RWPE1 (cell line): ENCODE results near the gene BTRC.
"Not testable (repeated sequence)": the region's sequence is repeated elsewhere in the genome, so short reads cannot be mapped to it uniquely, and the experiment has no call there.

ENCODE experiments used
- CTCF ChIA-PET: fragments of 350-600 bp; sonication (Branson Sonifier 250); formaldehyde crosslinking; extraction: SDS; loops from one replicate; lab custom pipeline; 2021; lab: Yijun Ruan, JAX
- POLR2A ChIA-PET: fragments of 400-600 bp; formaldehyde crosslinking; extraction: SDS; loops from one replicate; lab custom pipeline; 2020; ENCODE audit warnings: antibody characterized with exemption; ENCODE audit not compliant: low non-redundant PET; lab: Yijun Ruan, JAX
- DNase-seq: peaks from one replicate; pipeline ENCODE4 v3.0.0; 2012; ENCODE audit warnings: low spot score
- H3K27ac ChIP-seq: fragments of 450-650 bp; 2 replicates; pipeline ENCODE4 v1.5.1; 2017
- CTCF ChIP-seq: fragments of 450-650 bp; conservative IDR thresholded peaks from 2 replicates; pipeline ENCODE4 v1.5.1; 2017; ENCODE audit warnings: low read depth, mild to moderate bottlenecking

BTRC gene

GRCh38 chr10:101411598-101411997 is 57.6 kb downstream of the BTRC start:
- POLR2A ChIA-PET: no interaction called here
- no peak for TF ChIP-seq CTCF
- CTCF ChIA-PET: interaction anchor here (0.7 kb wide), 1 partner anchor 30 kb away, joined by 4 read pairs; no protein-coding TSS in a partner anchor
- H3K27ac ChIP-seq: no peak overlapping the region
- no peak for DNase-seq

DNA sequence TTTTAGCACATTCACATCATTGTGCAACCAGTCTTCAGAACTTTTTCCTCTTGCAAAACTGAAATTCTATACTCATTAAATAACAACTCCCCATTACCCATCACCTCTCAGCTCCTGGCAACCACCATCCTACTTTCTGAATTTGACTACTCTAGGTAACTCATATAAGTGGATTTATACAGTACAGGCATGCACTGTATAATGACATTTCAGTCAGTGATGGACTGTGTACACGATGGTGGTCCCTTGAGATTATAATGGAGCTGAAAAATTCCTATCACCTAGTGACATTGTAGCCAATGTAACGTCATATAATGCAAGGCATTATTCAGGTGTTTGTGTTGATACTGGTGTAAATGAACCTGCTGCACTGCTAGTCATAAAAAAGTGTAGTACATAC is 60.1 kb downstream of the BTRC start:
- ChIA-PET POLR2A (interaction anchor here (0.6 kb wide), 1 partner anchor 33 kb away, joined by 3 read pairs; no protein-coding TSS in a partner anchor), CTCF (no interaction called here)
- no peak for DNase-seq
- H3K27ac ChIP-seq: no peak overlapping the region
- TF ChIP-seq CTCF: no peak

DNA sequence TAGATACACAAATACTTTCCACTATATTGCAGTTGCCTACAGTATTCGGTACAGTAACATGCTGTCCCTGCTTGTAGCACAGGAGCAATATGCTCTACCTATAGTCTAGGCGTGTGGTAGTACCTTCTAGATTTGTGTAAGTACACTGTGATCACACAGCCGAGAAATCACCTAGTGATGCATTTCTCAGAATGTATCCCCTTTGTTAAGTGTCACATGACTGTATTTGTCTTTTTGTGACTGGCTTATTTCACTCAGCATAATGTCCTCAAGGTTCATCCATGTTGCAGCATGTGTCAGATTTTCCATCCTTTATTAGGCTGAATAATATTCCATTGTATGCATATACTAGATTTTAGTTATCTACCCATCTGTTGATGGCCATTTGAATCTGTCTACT is 61.9 kb downstream of the BTRC start:
- ChIA-PET POLR2A (no interaction called here), CTCF (interaction anchor here (0.6 kb wide), 1 partner anchor 8 kb away, joined by 4 read pairs; no protein-coding TSS in a partner anchor)
- TF ChIP-seq CTCF: no peak
- no peak overlapping the region for H3K27ac ChIP-seq
- DNase-seq: no peak

GRCh38 chr10:101421967-101422366 is 68.0 kb downstream of the BTRC start:
- POLR2A ChIA-PET, H3K27ac ChIP-seq, DNase-seq, CTCF ChIA-PET: not testable (repeated sequence)

DNA sequence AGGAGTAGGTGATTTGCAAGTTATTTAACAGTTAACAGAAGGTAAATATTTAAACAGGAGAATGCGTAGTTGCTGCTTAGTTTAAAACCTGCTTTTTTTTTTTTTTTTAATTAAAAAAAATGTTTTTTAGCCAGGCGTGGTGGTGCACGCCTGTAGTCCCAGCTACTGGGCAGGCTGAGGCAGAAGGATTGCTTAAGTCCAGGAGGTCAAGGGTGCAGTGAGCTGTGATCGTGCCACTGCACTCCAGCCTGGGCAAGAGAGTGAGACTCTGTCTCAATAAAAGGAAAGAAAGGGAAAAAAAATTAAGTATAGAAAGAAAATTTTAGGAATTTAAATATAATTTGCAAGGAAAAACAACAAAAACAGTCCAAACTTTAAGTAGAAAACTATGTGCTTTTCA is 71.6 kb downstream of the BTRC start:
- DNase-seq: no peak
- no peak overlapping the region for H3K27ac ChIP-seq
- CTCF ChIA-PET: interaction anchor here (0.6 to 0.7 kb wide), 2 partner anchors 16 to 133 kb away, joined by 3 to 4 read pairs; no protein-coding TSS in a partner anchor
- TF ChIP-seq CTCF: no peak
- POLR2A ChIA-PET: no interaction called here

DNA sequence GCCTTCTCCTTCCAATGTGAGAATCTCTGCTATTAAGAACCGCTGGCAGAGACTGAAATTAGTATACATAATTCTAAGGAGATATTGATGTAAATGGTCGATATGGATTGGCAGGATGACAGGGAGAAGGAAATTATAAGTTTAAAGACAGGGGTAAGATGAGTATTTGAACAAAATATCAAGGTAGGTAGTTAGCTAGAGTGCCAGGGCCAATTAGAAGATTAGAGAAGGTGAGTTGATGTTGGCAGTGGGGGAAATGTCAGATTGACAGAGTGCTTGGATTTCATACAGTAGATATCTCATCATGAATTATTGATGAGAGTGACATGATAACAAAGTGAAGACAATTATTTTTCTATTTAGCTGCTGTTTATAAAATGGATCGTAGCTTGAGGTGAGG is 74.1 kb downstream of the BTRC start:
- no peak overlapping the region for H3K27ac ChIP-seq
- ChIA-PET POLR2A (no interaction called here), CTCF (interaction anchor here (0.5 to 1.0 kb wide), 3 partner anchors 14 to 1910 kb away, joined by 3 to 9 read pairs (median 3); no protein-coding TSS in a partner anchor)
- no peak for TF ChIP-seq CTCF
- no peak for DNase-seq

DNA sequence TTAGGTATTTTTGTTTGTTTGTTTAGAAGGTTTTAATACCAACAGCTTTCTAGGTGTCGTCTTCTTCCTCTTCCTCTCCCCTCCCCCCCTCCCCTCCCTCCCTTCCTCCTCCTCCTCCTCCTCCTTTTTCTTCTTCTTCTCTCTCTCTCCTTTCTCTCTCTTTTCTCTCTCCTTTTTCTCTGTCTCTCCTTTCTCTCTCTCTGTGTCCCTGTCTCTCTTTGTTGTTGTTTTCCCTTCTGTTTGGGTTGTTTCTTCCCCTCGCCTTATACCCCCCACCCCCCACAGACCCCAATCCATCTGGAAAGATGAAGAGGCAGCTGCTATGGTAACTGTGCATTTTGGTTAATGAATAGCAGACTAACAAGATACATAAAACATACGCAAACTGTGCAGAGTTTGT is 75.5 kb downstream of the BTRC start:
- ChIA-PET CTCF (interaction anchor here (0.6 kb wide), 1 partner anchor 10 kb away, joined by 4 read pairs; no protein-coding TSS in a partner anchor), POLR2A (no interaction called here)
- no peak overlapping the region for H3K27ac ChIP-seq
- DNase-seq: no peak
- no peak for TF ChIP-seq CTCF
